ENCODE data around the gene MEF2B.

Gene MEF2B

DNA sequence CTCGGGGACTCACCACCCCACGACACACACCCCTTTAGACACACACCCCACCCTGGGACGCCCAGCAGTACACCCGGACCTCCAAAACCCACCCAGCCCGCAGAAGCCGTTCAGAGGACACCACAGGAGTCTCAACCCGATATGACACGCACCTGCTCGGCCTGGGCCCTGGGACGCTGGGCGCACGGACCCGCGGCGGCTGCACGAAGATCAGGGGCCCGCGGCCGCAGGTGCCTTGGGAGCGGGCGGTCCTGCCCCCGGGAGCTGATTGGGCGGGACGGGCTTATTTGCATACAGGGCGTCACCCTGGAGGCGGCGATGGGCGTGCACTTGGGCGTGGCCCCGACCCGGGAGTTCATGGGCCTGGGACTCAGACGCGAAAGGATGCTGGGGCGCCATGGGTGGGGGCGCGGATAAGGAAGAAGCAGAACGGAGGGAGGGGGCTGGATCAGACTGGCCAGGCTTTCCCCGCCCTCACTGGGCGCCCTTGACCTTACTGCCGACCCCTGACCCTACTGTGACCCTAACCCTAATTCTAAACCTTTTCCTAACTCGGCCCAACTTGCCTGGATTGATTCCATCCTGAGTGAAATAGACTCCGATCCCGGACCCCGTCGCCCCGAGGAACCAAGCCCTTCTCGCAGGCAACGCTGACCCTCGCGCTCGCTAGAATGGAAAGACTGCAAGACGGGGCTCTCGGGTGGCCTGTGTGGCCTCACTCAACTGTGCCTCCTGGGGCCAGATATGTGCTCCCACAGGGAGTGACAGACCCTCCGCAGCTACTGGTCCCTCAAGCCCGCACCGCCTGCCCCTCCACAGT is at the start of gene MEF2B:
MEF2B (minus strand) TSS at position 211 of the 820 bp plus-strand sequence. CDS start 19,528 bp downstream, outside the sequence.
- H3K27ac ChIP-seq (ENCODE audit: low read length) = no peak within 1 kb of the TSS
- H3K9ac ChIP-seq (ENCODE audit: low read depth, low read length) = no peak within 1 kb of the TSS
- H3K4me3 ChIP-seq (ENCODE audit: low read depth in 1 of 2, low read length in 2 of 2) = no peak within 1 kb of the TSS
- TF ChIP-seq EZH2 (IDR thresholded peaks at IDR 0.05; ENCODE audit: borderline replicate concordance, low read depth, low read length, severe bottlenecking) (no peak), CTCF (IDR thresholded peaks at IDR 0.05; ENCODE audit: borderline replicate concordance, extremely low read depth, low read length, poor library complexity, severe bottlenecking) (no peak)
- no peaks in the 10 kb centered on the region for H3K36me3 ChIP-seq (ENCODE audit: insufficient read depth, low read length)
- no peaks in the 10 kb centered on the region for H4K20me1 ChIP-seq (ENCODE audit: insufficient read depth, low read length)
- DNase-seq = peak; percentile 17
- H3K4me2 ChIP-seq (ENCODE audit: insufficient read depth, low read length) = no peak within 1 kb of the TSS
- no peaks in the 10 kb centered on the region for H3K79me2 ChIP-seq (ENCODE audit: insufficient read depth, low read length)
- ATAC-seq (ENCODE audit: insufficient read depth, low read depth) = peak; percentile 36; the same call in 1 of the 3 replicates
- no peaks in the 10 kb centered on the region for H3K9me3 ChIP-seq (ENCODE audit: insufficient read depth, low read length, severe bottlenecking)
- H2AFZ ChIP-seq (ENCODE audit: low read depth, low read length) = no peak within 1 kb of the TSS
- no peaks in the 10 kb centered on the region for H3K4me1 ChIP-seq (ENCODE audit: insufficient read depth, low read length)
- no peaks in the 10 kb centered on the region for H3K27me3 ChIP-seq (ENCODE audit: insufficient read depth, low read length, poor library complexity)

DNA sequence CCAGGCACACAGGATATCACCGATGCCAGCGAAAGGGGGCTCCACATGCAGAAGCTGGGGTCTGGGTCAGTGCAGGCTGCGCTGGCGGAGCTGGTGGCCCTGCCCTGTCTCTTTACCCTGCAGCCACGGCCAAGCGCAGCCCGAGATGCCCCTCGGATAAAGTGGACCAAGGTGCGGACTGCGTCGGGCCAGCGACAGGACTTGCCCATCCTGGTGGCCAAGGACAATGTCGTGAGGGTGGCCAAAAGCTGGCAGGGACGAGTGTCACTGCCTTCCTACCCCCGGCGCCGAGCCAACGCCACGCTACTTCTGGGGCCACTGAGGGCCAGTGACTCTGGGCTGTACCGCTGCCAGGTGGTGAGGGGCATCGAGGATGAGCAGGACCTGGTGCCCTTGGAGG is 48.8 kb upstream of the MEF2B start:
- no peak overlapping the region for H3K27ac ChIP-seq (ENCODE audit: low read length)
- no peak overlapping the region for H3K4me2 ChIP-seq (ENCODE audit: insufficient read depth, low read length)
- H3K9ac ChIP-seq (ENCODE audit: low read depth, low read length) = no peak overlapping the region
- no peak overlapping the region for H2AFZ ChIP-seq (ENCODE audit: low read depth, low read length)
- no peaks in the 10 kb centered on the region for H3K36me3 ChIP-seq (ENCODE audit: insufficient read depth, low read length)
- H3K9me3 ChIP-seq (ENCODE audit: insufficient read depth, low read length, severe bottlenecking) = no peaks in the 10 kb centered on the region
- no peaks in the 10 kb centered on the region for H3K4me1 ChIP-seq (ENCODE audit: insufficient read depth, low read length)
- DNase-seq (no peak), ATAC-seq (ENCODE audit: insufficient read depth, low read depth) (no peak)
- no peak for TF ChIP-seq CTCF (IDR thresholded peaks at IDR 0.05; ENCODE audit: borderline replicate concordance, extremely low read depth, low read length, poor library complexity, severe bottlenecking)
- TF ChIP-seq EZH2 (IDR thresholded peaks at IDR 0.05; ENCODE audit: borderline replicate concordance, low read depth, low read length, severe bottlenecking) = no peak
- no peaks in the 10 kb centered on the region for H3K79me2 ChIP-seq (ENCODE audit: insufficient read depth, low read length)
- H3K27me3 ChIP-seq (ENCODE audit: insufficient read depth, low read length, poor library complexity) = no peaks in the 10 kb centered on the region
- H3K4me3 ChIP-seq (ENCODE audit: low read depth in 1 of 2, low read length in 2 of 2) = no peak overlapping the region
- H4K20me1 ChIP-seq (ENCODE audit: insufficient read depth, low read length) = peaks cover 6% of the 10 kb centered on the region; the same call in 1 of the 2 replicates

GRCh38 chr19:19217099-19217498 is 47.0 kb upstream of the MEF2B start:
- DNase-seq = no peak
- Histone ChIP-seq H3K27ac (ENCODE audit: low read length) (no peak overlapping the region), H4K20me1 (ENCODE audit: insufficient read depth, low read length) (peaks cover 8% of the 10 kb centered on the region; the same call in 1 of the 2 replicates), H3K4me2 (ENCODE audit: insufficient read depth, low read length) (no peak overlapping the region), H3K4me1 (ENCODE audit: insufficient read depth, low read length) (no peaks in the 10 kb centered on the region), H3K9ac (ENCODE audit: low read depth, low read length) (no peak overlapping the region), H3K79me2 (ENCODE audit: insufficient read depth, low read length) (no peaks in the 10 kb centered on the region), H2AFZ (ENCODE audit: low read depth, low read length) (no peak overlapping the region), H3K36me3 (ENCODE audit: insufficient read depth, low read length) (no peaks in the 10 kb centered on the region), H3K27me3 (ENCODE audit: insufficient read depth, low read length, poor library complexity) (no peaks in the 10 kb centered on the region), H3K9me3 (ENCODE audit: insufficient read depth, low read length, severe bottlenecking) (no peaks in the 10 kb centered on the region), H3K4me3 (ENCODE audit: low read depth in 1 of 2, low read length in 2 of 2) (no peak overlapping the region)
- no peak for TF ChIP-seq EZH2 (IDR thresholded peaks at IDR 0.05; ENCODE audit: borderline replicate concordance, low read depth, low read length, severe bottlenecking)
- no peak for TF ChIP-seq CTCF (IDR thresholded peaks at IDR 0.05; ENCODE audit: borderline replicate concordance, extremely low read depth, low read length, poor library complexity, severe bottlenecking)
- no peak for ATAC-seq (ENCODE audit: insufficient read depth, low read depth)
